GM18502 (cell line): ENCODE data around the gene GREB1.

ENCODE experiments used
- ATAC-seq: cut with Tn5 transposase; IDR thresholded peaks from one replicate; pipeline ENCODE4 v1.9.1; 2021; ENCODE audit warnings: mild to moderate bottlenecking; ENCODE audit not compliant: unreplicated experiment, poor library complexity

Gene GREB1

GRCh38 chr2:11628675-11629074, 94.8 kb downstream of the GREB1 start:
- ATAC-seq = no peak

DNA sequence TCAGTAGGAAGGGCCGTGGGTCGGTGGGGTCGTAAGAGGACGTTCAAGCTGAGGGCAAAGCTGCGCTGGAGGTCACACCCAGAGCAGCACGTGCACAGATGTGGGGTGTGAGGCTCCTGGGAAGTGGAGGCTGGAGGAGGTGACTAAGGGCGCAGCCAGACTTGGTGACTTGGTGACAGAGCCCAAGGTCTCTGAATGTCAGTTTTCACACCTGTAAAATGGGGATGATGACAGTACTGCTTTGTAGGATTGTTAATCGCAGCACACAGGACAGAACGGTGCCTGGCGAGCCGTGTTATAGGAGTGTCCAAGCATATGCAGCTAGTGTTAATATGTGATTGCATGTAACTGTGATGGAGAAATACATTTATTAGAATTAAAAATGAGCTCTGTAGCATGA, 95.4 kb downstream of the GREB1 start:
- ATAC-seq = no peak

DNA sequence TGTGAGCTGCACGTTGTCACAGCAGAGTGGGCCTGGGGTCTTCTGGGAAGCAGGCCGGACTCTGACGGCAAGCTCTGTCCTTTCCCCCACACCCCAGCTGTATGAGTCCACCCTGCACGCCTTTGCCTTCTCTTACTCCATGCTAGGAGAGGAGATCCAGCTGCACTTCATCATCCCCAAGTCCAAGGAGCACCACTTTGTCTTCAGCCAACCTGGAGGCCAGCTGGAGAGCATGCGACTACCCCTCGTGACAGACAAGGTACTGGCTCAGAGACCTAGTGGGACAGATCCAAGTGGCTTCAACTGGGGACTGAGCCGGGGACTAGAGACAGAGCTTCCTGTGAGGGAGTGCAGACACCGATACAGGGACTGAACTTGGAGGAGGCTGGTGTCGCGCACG, 96.0 kb downstream of the GREB1 start:
- no peak for ATAC-seq

- no peak for ATAC-seq
Observed at GRCh38 chr2:11630855-11631254, 97.0 kb downstream of the GREB1 start.

- no peak for ATAC-seq
Observed at GRCh38 chr2:11631462-11631861, 97.6 kb downstream of the GREB1 start.

DNA sequence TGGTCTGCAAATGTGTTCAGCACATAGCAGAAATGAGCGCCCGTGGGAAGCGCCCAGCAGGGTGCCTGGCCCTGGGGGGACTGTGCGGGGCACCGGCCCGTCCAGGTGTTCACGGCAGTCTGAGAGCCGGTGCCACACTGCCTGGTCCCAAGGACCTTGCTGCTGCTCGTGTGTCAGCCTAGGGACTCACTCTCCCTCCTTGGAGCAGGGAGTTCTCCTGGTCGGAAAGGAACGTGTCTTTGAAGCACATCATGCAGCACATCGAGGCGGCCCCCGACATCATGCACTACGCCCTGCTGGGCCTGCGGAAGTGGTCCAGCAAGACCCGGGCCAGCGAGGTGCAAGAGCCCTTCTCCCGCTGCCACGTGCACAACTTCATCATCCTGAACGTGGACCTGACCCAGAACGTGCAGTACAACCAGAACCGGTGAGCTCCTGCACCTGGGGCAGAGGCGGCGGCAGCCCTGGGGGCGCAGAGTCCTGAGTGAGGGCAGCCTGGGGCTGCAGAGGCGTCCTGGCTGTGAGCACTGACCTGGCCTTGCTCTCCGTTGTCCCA, 100.2 kb downstream of the GREB1 start:
- ATAC-seq = no peak

- no peak for ATAC-seq
Observed at GRCh38 chr2:11634584-11634983, 100.7 kb downstream of the GREB1 start.

DNA sequence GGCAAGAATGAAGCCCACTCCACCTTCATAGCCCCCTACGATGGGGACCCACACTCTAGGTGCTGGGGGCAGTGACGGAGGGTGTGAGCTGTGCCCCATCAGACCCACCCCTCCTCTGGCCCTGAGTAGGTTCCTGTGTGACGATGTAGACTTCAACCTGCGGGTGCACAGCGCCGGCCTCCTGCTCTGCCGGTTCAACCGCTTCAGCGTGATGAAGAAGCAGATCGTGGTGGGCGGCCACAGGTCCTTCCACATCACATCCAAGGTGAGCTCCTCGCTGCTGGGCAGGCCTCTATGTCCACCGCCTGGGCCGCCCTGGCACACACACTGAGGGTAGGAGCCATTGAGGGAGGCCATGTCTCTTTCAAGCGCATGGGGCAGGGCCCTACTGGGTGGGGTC, 101.3 kb downstream of the GREB1 start:
- no peak for ATAC-seq

GRCh38 chr2:11636593-11637295, 102.9 kb downstream of the GREB1 start:
- no peak for ATAC-seq

- no peak for ATAC-seq
Observed at GRCh38 chr2:11637546-11637945, 103.7 kb downstream of the GREB1 start.

- no peak for ATAC-seq
Observed at GRCh38 chr2:11639503-11639902, 105.7 kb downstream of the GREB1 start.

- no peak for ATAC-seq
Observed at GRCh38 chr2:11640132-11640531, 106.3 kb downstream of the GREB1 start.

- ATAC-seq = no peak
Observed at GRCh38 chr2:11642972-11643371, 109.1 kb downstream of the GREB1 start.

GRCh38 chr2:11644293-11644692, 110.4 kb downstream of the GREB1 start:
- no peak for ATAC-seq

- no peak for ATAC-seq
Observed at GRCh38 chr2:11646530-11646929, 112.7 kb downstream of the GREB1 start.

DNA sequence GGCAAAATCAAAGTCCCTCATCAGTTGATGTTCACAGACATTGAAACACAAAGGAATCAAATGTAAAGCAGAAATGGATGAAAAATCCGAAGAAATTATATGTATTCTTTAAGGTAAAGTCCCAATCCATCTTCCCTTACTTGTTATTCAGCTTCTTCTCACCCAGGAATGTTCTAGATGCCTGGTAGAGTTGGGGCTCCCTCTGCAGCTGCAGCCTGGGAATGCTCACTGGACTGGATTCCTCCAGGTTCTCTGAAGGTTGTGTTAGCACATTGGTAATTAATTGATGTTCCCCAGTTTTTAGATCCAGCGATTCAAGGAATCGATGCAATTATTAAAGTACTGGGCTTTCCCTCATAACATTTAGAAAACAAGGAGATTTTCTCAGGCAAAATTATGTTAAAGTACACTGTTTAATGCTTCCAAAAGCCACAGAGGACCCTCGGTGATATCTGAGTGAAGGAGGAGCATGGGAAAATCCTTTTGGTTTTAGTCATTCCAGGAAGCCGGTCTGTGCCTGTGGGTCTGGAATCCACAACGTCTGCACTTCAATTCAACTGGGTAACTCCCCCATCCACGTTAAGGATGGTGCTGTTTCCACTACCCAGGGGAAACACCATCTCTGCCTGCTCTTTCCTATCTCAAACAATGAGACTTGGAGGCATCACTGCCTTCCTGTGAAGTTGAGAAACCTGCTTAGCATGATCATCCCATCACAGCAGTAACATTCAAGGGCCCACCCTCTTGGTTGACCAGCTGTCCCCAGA, 114.2 kb downstream of the GREB1 start:
- no peak for ATAC-seq

DNA sequence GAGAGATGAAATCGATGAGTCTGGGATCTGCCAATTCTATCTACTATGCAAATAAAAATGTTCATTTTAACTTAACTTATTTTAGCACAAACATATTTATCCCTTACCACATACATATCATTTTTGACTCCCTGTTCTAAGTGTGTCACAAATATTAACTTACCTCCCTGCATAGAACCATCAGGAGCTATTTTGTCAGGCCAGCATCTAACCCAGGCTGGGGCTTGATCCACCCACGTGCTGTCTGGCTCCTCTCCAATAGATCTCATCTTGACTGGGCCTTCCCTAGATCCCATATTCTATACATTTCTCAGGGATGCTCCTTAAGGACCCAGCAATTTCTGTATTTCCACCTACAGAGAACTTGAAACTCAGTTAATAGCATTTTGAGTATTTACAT, 115.2 kb downstream of the GREB1 start:
- no peak for ATAC-seq

DNA sequence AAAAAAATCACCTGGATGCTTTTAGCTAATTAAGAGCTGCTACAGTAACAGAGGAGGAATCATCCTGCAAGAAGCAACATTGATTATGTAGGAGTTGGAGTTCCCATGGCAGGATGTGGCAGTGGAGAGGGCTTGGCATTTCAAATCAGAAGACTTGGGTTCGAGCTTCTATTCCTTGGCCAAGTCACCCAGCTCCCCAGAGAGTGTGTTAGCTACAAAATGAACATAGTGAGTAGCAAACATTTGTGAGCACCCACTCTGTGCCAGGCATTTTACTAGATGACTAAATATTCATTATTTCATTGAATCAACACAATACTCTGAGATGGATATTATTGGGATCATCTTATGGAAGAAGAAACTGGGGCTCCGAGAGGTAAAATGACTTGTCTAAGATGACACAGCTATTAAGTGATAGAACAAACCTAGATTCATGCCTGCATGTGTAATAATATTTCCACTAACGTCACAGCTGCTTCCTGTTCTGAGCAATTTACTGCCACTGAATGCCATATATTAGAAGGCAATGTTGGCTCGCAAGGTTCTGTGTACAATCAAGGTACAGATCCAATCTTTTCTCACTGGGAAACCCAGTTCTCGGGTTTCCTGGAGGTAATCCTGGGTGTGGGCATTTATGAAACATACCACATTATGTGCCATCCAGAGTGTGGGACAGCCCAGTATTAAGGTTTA, 118.2 kb downstream of the GREB1 start:
- no peak for ATAC-seq

GRCh38 chr2:11652553-11652952, 118.7 kb downstream of the GREB1 start:
- no peak for ATAC-seq

- no peak for ATAC-seq
Observed at GRCh38 chr2:11655495-11655894, 121.7 kb downstream of the GREB1 start.

- ATAC-seq = no peak
Observed at GRCh38 chr2:11656252-11656651, 122.4 kb downstream of the GREB1 start.
